ENCODE results near the gene CADPS2. TPM values are rescaled to one million over a fixed set of nuclear protein-coding genes. Genes with fewer than 3 reads are reported as not detected.

CADPS2 gene
- total and polyA plus RNA-seq, 2 of the 4 experiments (the other 2 are of a cell fraction) = 0.10 to 0.54 TPM

- intact Hi-C loops (cut with micrococcal nuclease) (no loop called here), in situ Hi-C loops (cut with MboI; ENCODE audit: low sequenced_read_pairs) (no loop called here)
- TF ChIP-seq ELK1 (IDR thresholded peaks at IDR 0.05; ENCODE audit: borderline replicate concordance, low read depth, low read length) = no peak
- TF ChIP-seq RCOR1 (IDR thresholded peaks at IDR 0.05; ENCODE audit: insufficient replicate concordance, low read length) = no peak
- TF ChIP-seq USF2 (IDR thresholded peaks at IDR 0.05; ENCODE audit: low read depth, low read length) = no peak
- TF ChIP-seq RFX5 (IDR thresholded peaks at IDR 0.05; ENCODE audit: low read depth, low read length) = no peak
- no peak for TF ChIP-seq MAFK (IDR thresholded peaks at IDR 0.05; ENCODE audit: low read depth, low read length)
Measured at GRCh38 chr7:122552769-122553168, 333.5 kb downstream of the CADPS2 start.

More at GRCh38 chr7:122552769-122553168, 333.5 kb downstream of the CADPS2 start:
- no peak overlapping the region for H2AK5ac ChIP-seq (ENCODE audit: low read depth, low read length)
- no peak overlapping the region for H2BK15ac ChIP-seq (ENCODE audit: low read depth, low read length)
- H4K91ac ChIP-seq (ENCODE audit: insufficient read depth, low read depth, low read length) = no peak overlapping the region
- H3K4ac ChIP-seq (ENCODE audit: low read depth, low read length) = no peak overlapping the region
- POLR2A ChIA-PET (ENCODE audit: unreplicated experiment) = no interaction called here
- DNase-seq (no peak), ATAC-seq (ENCODE audit: low read depth) (no peak)
- no peak overlapping the region for H2BK20ac ChIP-seq (ENCODE audit: low read depth, low read length)
- H3K4me2 ChIP-seq (ENCODE audit: low read depth, low read length) = no peak overlapping the region
- CTCF ChIA-PET = no interaction called here
- no peak overlapping the region for H2BK5ac ChIP-seq (ENCODE audit: low read depth, low read length, poor library complexity, severe bottlenecking)
- no peaks in the 10 kb centered on the region for H3K36me3 ChIP-seq (ENCODE audit: control insufficient read depth, insufficient read depth, low read length)
- H3K9ac ChIP-seq (ENCODE audit: low read depth, low read length) = no peak overlapping the region
- no peak overlapping the region for H2BK120ac ChIP-seq (ENCODE audit: low read depth, low read length)
- dilution Hi-C loops (cut with HindIII; ENCODE audit: low sequenced_read_pairs, unreplicated experiment) = no loop called here
- no peak overlapping the region for H3K14ac ChIP-seq (replicated peaks; ENCODE audit: low read depth, low read length)
- BruUV-seq (replicated peaks) = no TSS peak
- no peak overlapping the region for H3K4me3 ChIP-seq (ENCODE audit: insufficient read depth, low read depth, low read length)
- no peak overlapping the region for H4K5ac ChIP-seq (ENCODE audit: low read depth, low read length)
- H3K9me3 ChIP-seq (ENCODE audit: control insufficient read depth, insufficient read depth, low read length) = no peaks in the 10 kb centered on the region
- no peak overlapping the region for H3K27ac ChIP-seq (ENCODE audit: insufficient read depth, low read length)
- no peaks in the 10 kb centered on the region for H4K20me1 ChIP-seq (ENCODE audit: insufficient read depth, low read length)
- H3K4me1 ChIP-seq (ENCODE audit: control insufficient read depth, insufficient read depth, low read length) = no peaks in the 10 kb centered on the region
- no peak overlapping the region for H4K8ac ChIP-seq (ENCODE audit: low read depth in 2 of 2, low read length in 2 of 2)
- no peak overlapping the region for H3K56ac ChIP-seq (ENCODE audit: extremely low read depth, insufficient read depth, low read length)
- H3K27me3 ChIP-seq (ENCODE audit: control insufficient read depth, insufficient read depth, low read length) = no peaks in the 10 kb centered on the region
- no peak overlapping the region for H2AFZ ChIP-seq (replicated peaks; ENCODE audit: low read length, poor library complexity)
- H3K23ac ChIP-seq (ENCODE audit: low read depth, low read length) = no peak overlapping the region
- no peaks in the 10 kb centered on the region for H3K9me1 ChIP-seq (ENCODE audit: insufficient read depth, low read length)
- no peak overlapping the region for H3K18ac ChIP-seq (ENCODE audit: low read depth, low read length)
- no peaks in the 10 kb centered on the region for H3K79me1 ChIP-seq (ENCODE audit: low read depth in 1 of 2, low read length in 2 of 2)
- no peak overlapping the region for H2AK9ac ChIP-seq (replicated peaks; ENCODE audit: low read depth, low read length, poor library complexity)
